IPS-NIHi7 (cell line): ENCODE measurements around the gene GAD2.
A peak's percentile ranks its signal among the peaks of the same experiment; 100 is the strongest.
"Not testable (repeated sequence)": the region's sequence is repeated elsewhere in the genome, so short reads cannot be mapped to it uniquely, and the experiment has no call there.

Source experiments
- DNase-seq: peaks from one replicate; pipeline ENCODE4 v3.0.0; 2012; ENCODE audit warnings: mixed read lengths; ENCODE audit errors: extremely low spot score

GAD2 gene

GRCh38 chr10:26314265-26315013 lies 97.9 kb downstream of the GAD2 start:
- DNase-seq, result no peak

- no peak for DNase-seq
These were observed 102.1 kb downstream of the GAD2 start for GRCh38 chr10:26318672-26319071.

- DNase-seq, result no peak
These were observed 106.6 kb downstream of the GAD2 start for GRCh38 chr10:26323219-26323618.

- no peak for DNase-seq
These were observed 110.3 kb downstream of the GAD2 start for GRCh38 chr10:26326851-26327250.

- no peak for DNase-seq
These were observed 111.2 kb downstream of the GAD2 start for GRCh38 chr10:26327811-26328210.

- no peak for DNase-seq
These were observed 114.8 kb downstream of the GAD2 start for GRCh38 chr10:26331371-26331770.

GRCh38 chr10:26334232-26334931 lies 117.8 kb downstream of the GAD2 start:
- DNase-seq, result no peak

- peak; percentile 81 for DNase-seq
These were observed 118.5 kb downstream of the GAD2 start for GRCh38 chr10:26334932-26335573.

- DNase-seq, result no peak
These were observed 119.1 kb downstream of the GAD2 start for GRCh38 chr10:26335574-26336093.

GRCh38 chr10:26336979-26337378 lies 120.4 kb downstream of the GAD2 start:
- DNase-seq, result no peak

GRCh38 chr10:26341701-26342100 lies 125.1 kb downstream of the GAD2 start:
- no peak for DNase-seq

- not testable (repeated sequence) for DNase-seq
These were observed 132.3 kb downstream of the GAD2 start for GRCh38 chr10:26348821-26349417.
